ENCODE data around the gene RNF144A.

DNA sequence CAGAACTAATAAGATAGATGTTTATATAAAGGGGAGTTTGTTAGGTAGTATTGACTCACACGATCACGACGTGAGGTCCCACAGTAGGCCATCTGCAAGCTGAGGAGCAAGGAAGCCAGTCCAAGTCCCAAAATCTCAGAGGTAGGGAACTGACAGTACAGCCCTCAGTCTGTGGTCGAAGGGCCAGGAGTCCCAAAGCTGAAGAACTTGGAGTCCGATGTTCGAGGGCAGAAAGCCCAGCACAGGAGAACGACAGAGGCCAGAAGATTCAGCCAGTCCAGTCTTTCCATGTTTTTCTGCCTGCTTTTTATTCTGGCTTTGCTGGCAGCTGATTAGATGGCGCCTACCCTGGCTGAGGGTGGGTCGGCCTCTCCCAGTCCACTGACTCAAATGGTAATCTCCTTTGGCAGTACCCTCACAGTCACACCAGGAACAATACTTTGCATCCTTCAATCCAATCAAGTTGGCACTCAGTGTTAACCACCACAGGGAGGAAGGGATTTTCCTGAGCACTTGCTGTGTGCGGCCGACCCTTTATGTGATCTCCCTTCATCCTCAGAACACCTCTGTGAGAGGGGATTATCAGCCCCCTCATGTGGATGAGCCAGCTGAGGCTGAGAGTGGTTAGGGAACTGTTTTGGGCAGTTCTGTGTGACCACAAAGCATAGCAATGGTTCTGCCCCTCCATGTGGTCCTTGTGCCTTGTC, 78.3 kb downstream of the RNF144A start:
- TF ChIP-seq POLR2A (IDR thresholded peaks at IDR 0.05): no peak
- TF ChIP-seq, protein P1, sequence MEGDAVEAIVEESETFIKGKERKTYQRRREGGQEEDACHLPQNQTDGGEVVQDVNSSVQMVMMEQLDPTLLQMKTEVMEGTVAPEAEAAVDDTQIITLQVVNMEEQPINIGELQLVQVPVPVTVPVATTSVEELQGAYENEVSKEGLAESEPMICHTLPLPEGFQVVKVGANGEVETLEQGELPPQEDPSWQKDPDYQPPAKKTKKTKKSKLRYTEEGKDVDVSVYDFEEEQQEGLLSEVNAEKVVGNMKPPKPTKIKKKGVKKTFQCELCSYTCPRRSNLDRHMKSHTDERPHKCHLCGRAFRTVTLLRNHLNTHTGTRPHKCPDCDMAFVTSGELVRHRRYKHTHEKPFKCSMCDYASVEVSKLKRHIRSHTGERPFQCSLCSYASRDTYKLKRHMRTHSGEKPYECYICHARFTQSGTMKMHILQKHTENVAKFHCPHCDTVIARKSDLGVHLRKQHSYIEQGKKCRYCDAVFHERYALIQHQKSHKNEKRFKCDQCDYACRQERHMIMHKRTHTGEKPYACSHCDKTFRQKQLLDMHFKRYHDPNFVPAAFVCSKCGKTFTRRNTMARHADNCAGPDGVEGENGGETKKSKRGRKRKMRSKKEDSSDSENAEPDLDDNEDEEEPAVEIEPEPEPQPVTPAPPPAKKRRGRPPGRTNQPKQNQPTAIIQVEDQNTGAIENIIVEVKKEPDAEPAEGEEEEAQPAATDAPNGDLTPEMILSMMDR (IDR thresholded peaks at IDR 0.05): no peak
- TF ChIP-seq EP300 (IDR thresholded peaks at IDR 0.05): no peak

Data from ovary (tissue), 3 donors.